Thyroid gland (tissue), 4 donors: ENCODE results near the gene DIP2C.
"Not testable (repeated sequence)": the region's sequence is repeated elsewhere in the genome, so short reads cannot be mapped to it uniquely, and the experiment has no call there.

Experiments used
- POLR2A ChIP-seq, 2 donors: fragments of 450-650 bp; IDR thresholded peaks; one replicate each; pipeline ENCODE4 v1.6.1; 2017; ENCODE audit warnings: antibody characterized with exemption in 2 of 2, mild to moderate bottlenecking in 2 of 2, moderate library complexity in 1 of 2
- TF ChIP-seq, protein P1 (sequence below), 6 experiments: fragments of 200-600 bp in 3 of 6; fragments of 450-650 bp in 3 of 6; sonication (generic) in 3 of 6; IDR thresholded peaks; one replicate each; pipeline ENCODE4 v1.5.1; 2016 to 2019; ENCODE audit warnings: antibody characterized with exemption in 6 of 6, mild to moderate bottlenecking in 2 of 6, inconsistent platforms in 1 of 6, moderate library complexity in 1 of 6

- TF ChIP-seq POLR2A (IDR thresholded peaks at IDR 0.05), result not testable (repeated sequence)
- TF ChIP-seq, protein P1, sequence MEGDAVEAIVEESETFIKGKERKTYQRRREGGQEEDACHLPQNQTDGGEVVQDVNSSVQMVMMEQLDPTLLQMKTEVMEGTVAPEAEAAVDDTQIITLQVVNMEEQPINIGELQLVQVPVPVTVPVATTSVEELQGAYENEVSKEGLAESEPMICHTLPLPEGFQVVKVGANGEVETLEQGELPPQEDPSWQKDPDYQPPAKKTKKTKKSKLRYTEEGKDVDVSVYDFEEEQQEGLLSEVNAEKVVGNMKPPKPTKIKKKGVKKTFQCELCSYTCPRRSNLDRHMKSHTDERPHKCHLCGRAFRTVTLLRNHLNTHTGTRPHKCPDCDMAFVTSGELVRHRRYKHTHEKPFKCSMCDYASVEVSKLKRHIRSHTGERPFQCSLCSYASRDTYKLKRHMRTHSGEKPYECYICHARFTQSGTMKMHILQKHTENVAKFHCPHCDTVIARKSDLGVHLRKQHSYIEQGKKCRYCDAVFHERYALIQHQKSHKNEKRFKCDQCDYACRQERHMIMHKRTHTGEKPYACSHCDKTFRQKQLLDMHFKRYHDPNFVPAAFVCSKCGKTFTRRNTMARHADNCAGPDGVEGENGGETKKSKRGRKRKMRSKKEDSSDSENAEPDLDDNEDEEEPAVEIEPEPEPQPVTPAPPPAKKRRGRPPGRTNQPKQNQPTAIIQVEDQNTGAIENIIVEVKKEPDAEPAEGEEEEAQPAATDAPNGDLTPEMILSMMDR (IDR thresholded peaks at IDR 0.05), result not testable (repeated sequence)
Measured at GRCh38 chr10:632155-632806, 57.2 kb downstream of the DIP2C start.
